ENCODE measurements around the gene ARFGAP3.

GRCh38 chr22:42788466-42788865, 68.6 kb downstream of the ARFGAP3 start:
- TF ChIP-seq ZNF239 (tag by site-specific recombination; IDR thresholded peaks at IDR 0.05) (no peak), CTCF (tag by site-specific recombination; IDR thresholded peaks at IDR 0.05) (no peak), ZNF398 (tag by site-specific recombination; IDR thresholded peaks at IDR 0.05) (no peak), PRDM1 (tag by site-specific recombination; IDR thresholded peaks at IDR 0.05) (no peak), ZNF138 (tag by site-specific recombination; IDR thresholded peaks at IDR 0.05; ENCODE audit: borderline replicate concordance) (no peak), EGR2 (tag by site-specific recombination; IDR thresholded peaks at IDR 0.05; ENCODE audit: low read depth) (no peak), ZNF704 (tag by site-specific recombination; IDR thresholded peaks at IDR 0.05) (no peak), ZNF510 (tag by site-specific recombination; IDR thresholded peaks at IDR 0.05; ENCODE audit: insufficient replicate concordance) (no peak)
